ENCODE data around the gene SCGB1C2.

DNA sequence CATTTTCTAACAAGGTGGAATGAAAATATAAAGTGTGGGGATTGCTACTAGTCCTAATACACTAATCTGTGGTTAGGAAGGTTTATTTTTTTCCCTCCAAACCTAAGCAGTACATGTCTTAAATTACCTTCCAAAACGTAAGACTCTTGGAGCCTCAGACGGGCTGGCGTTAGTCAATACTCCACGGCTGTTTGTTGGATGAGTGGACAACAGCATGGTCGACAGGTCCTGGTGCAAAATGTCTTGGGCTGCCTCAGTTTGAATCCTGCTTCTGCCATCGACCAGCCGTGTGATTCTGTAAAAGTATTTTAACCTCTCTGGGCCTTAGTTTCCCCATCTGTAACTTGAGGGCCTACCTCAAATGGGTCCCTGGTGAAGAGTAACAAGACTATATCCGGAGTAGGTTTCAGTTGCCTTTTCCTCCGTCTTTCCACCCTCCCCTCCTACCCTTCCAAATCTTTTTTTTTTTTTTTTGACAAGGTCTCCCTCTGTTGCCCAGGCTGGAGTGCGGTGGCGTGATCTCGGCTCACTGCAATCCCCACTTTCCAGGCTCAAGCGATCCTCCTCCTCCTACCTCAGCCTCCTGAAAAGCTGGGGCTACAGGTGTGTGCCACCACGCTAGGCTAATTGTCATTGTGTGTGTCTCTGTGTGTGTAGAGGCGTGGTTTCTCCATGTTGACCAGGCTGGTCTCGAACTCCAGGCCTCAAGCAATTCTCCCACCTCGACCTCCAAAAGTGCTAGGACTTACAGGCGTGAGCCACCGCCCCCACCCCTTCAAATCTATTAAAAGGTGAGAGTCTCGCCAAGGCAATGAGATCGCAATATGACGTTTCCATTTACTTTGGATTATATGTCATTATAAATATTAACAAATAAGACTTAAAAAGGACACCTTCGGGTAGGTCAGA lies 5.8 kb downstream of the SCGB1C2 start:
- TF ChIP-seq SUZ12 (IDR thresholded peaks at IDR 0.05) (no peak), LEF1 (IDR thresholded peaks at IDR 0.05; ENCODE audit: borderline replicate concordance) (no peak), FOXM1 (IDR thresholded peaks at IDR 0.05; ENCODE audit: borderline replicate concordance) (no peak), BHLHE40 (IDR thresholded peaks at IDR 0.05; ENCODE audit: borderline replicate concordance) (no peak), SP1 (IDR thresholded peaks at IDR 0.05) (no peak), FOXK2 (IDR thresholded peaks at IDR 0.05) (no peak)
- TF ChIP-seq, protein P1, sequence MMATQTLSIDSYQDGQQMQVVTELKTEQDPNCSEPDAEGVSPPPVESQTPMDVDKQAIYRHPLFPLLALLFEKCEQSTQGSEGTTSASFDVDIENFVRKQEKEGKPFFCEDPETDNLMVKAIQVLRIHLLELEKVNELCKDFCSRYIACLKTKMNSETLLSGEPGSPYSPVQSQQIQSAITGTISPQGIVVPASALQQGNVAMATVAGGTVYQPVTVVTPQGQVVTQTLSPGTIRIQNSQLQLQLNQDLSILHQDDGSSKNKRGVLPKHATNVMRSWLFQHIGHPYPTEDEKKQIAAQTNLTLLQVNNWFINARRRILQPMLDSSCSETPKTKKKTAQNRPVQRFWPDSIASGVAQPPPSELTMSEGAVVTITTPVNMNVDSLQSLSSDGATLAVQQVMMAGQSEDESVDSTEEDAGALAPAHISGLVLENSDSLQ (IDR thresholded peaks at IDR 0.05) = no peak

Measured in HEK293T (cell line).